Stimulated activated memory B cell treated with anti-CD40 and anti-IgM and Interleukin-4, amounts not matched to agents 10 μg/mL and 1 μg/mL and 100 μg/mL, for 72 hours (primary cell): ENCODE data around the gene CACNA2D4.

Source experiments
- ATAC-seq: fragments of 150-1000 bp; cut with Tn5 transposase; 2 replicates; pipeline ENCODE4 v1.10.0; 2021
- H3K27ac Mint-ChIP-seq: one replicate; pipeline ENCODE4 v1.8.0; 2022; ENCODE audit warnings: mild to moderate bottlenecking, mixed read lengths
- H3K27me3 Mint-ChIP-seq: one replicate; pipeline ENCODE4 v1.8.0; 2022; ENCODE audit warnings: mixed read lengths
- H3K36me3 Mint-ChIP-seq: one replicate; pipeline ENCODE4 v1.8.0; 2022; ENCODE audit warnings: mixed read lengths
- H3K4me1 Mint-ChIP-seq: one replicate; pipeline ENCODE4 v1.8.0; 2022; ENCODE audit warnings: mixed read lengths
- H3K4me3 Mint-ChIP-seq: one replicate; pipeline ENCODE4 v1.8.0; 2022; ENCODE audit warnings: mild to moderate bottlenecking, moderate library complexity, mixed read lengths
- H3K9me3 Mint-ChIP-seq: one replicate; pipeline ENCODE4 v1.8.0; 2022; ENCODE audit warnings: mixed read lengths

The CACNA2D4 gene

DNA sequence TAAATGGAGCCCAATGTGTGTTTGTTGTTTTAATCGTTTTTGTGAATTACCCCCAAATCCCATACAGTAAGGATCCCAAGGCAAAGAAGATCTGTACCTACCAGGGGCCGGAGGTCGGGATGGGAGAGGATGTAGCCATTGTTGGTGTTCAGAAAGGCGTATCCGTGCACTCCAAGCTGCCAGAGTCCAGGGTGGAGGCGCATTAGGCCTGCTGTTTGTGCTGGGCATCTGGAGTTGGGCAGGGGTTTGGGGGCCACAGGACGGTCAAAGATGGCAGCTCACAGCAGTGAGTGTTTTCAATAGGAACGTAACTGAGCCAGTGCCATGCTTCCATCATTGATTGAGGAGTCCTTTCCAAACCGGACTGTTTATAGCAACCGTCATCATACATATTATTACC lies 40.2 kb downstream of the CACNA2D4 start:
- H3K36me3 Mint-ChIP-seq = no peaks in the 10 kb centered on the region
- H3K27ac Mint-ChIP-seq = no peak overlapping the region
- ATAC-seq = no peak
- no peaks in the 10 kb centered on the region for H3K9me3 Mint-ChIP-seq
- no peak overlapping the region for H3K4me3 Mint-ChIP-seq
- H3K4me1 Mint-ChIP-seq = no peaks in the 10 kb centered on the region
- H3K27me3 Mint-ChIP-seq = peaks cover 15% of the 10 kb centered on the region

DNA sequence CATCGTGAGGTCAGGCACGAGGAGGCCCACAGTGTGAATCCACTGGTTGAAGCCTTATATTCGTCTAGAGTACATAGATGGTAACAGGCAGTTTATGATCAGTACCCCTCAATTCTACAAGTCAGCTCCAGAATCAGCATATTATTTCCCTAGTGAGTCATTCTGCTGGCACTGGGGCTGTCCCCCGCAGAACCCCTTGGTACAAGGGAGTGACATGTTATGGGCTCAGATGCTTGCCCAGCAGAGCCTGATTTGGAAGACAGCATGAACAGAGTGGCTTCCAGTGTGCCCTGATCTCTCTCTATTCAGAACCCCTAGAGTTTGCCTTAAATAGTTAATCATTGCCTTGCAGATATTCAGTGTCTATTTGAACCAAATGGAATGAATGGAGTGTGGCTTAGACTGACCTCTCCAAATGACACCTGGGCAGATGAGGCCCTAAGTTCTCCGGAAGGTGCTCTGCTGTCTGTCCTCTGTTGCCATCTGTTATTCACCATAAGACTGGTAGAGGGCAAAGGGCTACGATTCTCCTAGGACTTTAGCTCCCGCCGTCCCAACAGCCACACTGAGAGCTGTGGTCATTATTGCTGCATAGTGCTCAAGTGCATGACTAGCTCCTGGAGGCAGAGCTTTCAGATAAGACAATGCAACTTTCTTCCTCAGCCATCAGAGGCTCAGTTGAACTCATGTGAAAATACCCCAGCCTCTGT lies 41.1 kb downstream of the CACNA2D4 start:
- H3K36me3 Mint-ChIP-seq = no peaks in the 10 kb centered on the region
- H3K4me1 Mint-ChIP-seq = no peaks in the 10 kb centered on the region
- H3K27me3 Mint-ChIP-seq = peaks cover 10% of the 10 kb centered on the region
- peak; percentile 26 for ATAC-seq
- no peaks in the 10 kb centered on the region for H3K9me3 Mint-ChIP-seq
- H3K27ac Mint-ChIP-seq = no peak overlapping the region
- no peak overlapping the region for H3K4me3 Mint-ChIP-seq

GRCh38 chr12:1876086-1876485 lies 42.4 kb downstream of the CACNA2D4 start:
- no peaks in the 10 kb centered on the region for H3K36me3 Mint-ChIP-seq
- peaks cover 5% of the 10 kb centered on the region for H3K9me3 Mint-ChIP-seq
- no peak overlapping the region for H3K4me3 Mint-ChIP-seq
- H3K27me3 Mint-ChIP-seq = peaks cover 10% of the 10 kb centered on the region
- no peaks in the 10 kb centered on the region for H3K4me1 Mint-ChIP-seq
- no peak overlapping the region for H3K27ac Mint-ChIP-seq
- ATAC-seq = no peak

DNA sequence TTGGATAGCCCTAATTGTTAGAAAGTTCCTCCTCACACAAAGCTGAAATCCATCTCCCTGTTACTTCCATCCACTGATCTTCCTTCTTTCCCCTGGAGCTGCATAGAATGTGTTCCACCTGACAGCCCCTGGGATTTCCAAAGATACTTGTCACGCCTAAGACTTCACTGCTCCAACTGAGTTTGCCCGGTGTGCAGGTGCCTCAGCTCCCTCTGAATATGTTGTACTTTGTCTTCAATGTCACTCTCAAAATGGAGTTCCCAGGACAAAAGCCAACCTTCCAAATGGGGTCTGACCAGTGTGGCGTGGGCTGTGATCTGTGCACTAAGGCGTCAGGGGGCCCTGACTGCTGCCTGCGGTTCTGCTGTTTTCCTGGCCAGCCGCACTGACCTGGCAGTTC lies 42.8 kb downstream of the CACNA2D4 start:
- no peaks in the 10 kb centered on the region for H3K4me1 Mint-ChIP-seq
- H3K4me3 Mint-ChIP-seq = no peak overlapping the region
- H3K27ac Mint-ChIP-seq = no peak overlapping the region
- peaks cover 10% of the 10 kb centered on the region for H3K27me3 Mint-ChIP-seq
- no peaks in the 10 kb centered on the region for H3K36me3 Mint-ChIP-seq
- H3K9me3 Mint-ChIP-seq = peaks cover 7% of the 10 kb centered on the region
- ATAC-seq = no peak

DNA sequence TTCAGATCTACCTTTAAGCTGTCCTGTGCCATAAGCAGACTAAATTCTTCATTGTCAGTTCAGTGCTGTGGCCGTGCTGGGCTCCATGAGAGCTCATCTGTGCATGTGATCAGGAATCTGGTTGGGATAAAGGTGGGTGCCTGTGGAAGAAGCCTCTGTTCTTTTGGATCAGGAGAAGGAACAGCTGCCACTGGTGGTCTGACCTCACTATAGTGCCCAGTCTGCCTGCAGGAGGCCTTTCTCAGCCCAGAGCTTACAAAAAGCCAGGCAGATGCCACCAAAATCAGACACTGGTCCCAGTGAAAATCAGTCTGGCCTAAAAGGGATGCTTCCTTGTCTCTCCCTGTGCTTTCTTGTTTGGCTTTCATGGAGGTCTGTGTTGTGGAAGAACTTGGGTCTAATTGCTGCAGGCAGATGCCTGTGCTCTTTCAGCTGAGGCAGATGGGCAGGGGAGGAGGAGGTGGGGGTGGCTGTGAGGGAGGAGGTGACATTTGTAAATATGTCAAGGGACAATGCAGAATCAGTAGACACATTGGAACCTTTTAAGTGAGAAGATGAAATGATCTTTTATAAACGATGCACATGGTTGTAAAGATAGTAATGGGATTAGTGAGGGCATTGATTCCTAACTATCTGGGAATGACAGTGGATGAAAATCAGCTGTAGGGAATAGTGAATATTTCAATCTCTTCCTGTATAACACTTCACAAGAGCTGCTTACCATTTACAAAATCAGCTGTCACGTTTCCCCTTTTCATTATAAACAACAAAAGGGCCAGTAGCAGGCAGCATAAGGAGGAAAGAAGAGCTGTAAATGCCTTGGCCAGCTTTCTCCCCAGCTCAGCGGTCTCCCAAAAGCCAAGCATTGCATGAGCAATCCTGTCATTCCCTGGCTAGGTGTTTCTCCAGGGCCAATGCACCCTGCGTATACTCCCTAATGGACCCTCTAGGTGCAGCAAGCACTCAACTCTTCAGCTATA lies 44.6 kb downstream of the CACNA2D4 start:
- Mint-ChIP-seq H3K4me3 (no peak overlapping the region), H3K9me3 (peaks cover 11% of the 10 kb centered on the region), H3K27me3 (peaks cover 21% of the 10 kb centered on the region), H3K36me3 (no peaks in the 10 kb centered on the region), H3K27ac (no peak overlapping the region), H3K4me1 (no peaks in the 10 kb centered on the region)
- ATAC-seq = no peak

- H3K27me3 Mint-ChIP-seq = peaks cover 32% of the 10 kb centered on the region
- H3K27ac Mint-ChIP-seq = no peak overlapping the region
- ATAC-seq = no peak
- H3K4me1 Mint-ChIP-seq = no peaks in the 10 kb centered on the region
- H3K36me3 Mint-ChIP-seq = no peaks in the 10 kb centered on the region
- peaks cover 17% of the 10 kb centered on the region for H3K9me3 Mint-ChIP-seq
- no peak overlapping the region for H3K4me3 Mint-ChIP-seq
These were observed 46.0 kb downstream of the CACNA2D4 start for GRCh38 chr12:1872448-1872847.

DNA sequence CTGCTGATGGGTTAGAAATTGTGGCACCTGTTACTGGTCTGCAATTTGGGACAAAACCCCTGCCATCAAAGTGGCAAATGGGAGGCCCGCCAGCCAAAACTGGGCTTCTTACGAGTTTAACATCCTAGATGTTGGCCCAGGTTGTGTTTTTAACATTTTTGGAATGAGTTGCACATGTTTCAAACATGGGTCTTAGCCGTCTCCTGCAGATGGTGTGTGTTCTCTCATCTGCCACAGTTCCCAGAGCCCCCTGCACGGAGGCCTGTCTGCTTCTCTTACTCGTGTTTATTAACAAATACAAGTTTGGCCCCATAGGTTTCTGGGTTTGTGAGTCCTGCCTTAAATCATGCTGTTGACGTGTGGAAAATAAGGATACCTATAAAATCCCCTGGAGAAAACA lies 46.5 kb downstream of the CACNA2D4 start:
- no peak for ATAC-seq
- Mint-ChIP-seq H3K27ac (no peak overlapping the region), H3K9me3 (peaks cover 17% of the 10 kb centered on the region), H3K4me3 (no peak overlapping the region), H3K27me3 (peaks cover 34% of the 10 kb centered on the region), H3K4me1 (no peaks in the 10 kb centered on the region), H3K36me3 (no peaks in the 10 kb centered on the region)

GRCh38 chr12:1870998-1871917 lies 47.2 kb downstream of the CACNA2D4 start:
- Mint-ChIP-seq H3K4me1 (no peaks in the 10 kb centered on the region), H3K27ac (no peak overlapping the region), H3K27me3 (peaks cover 32% of the 10 kb centered on the region), H3K36me3 (no peaks in the 10 kb centered on the region), H3K4me3 (no peak overlapping the region), H3K9me3 (peaks cover 17% of the 10 kb centered on the region)
- ATAC-seq = no peak

DNA sequence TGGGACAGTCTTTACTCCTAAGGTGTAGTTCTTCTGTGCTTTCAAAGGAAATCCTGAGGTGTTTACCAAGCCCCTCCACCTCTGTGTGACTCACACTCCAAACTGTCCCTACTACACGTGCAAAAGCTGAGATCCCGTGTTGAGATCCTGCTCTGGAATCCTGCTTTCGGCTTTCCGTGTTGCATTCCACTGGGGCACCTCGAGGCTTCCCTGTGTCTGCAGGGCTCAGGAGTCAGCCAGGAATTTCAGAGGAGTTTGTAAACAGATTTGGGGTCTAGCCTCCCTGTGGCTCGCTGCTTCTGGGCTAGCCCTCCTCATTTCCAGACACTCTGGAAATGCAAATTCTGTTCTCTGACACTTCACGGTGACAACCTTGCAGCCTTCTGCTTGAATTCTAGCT lies 48.4 kb downstream of the CACNA2D4 start:
- H3K4me3 Mint-ChIP-seq = no peak overlapping the region
- H3K36me3 Mint-ChIP-seq = no peaks in the 10 kb centered on the region
- H3K9me3 Mint-ChIP-seq = peaks cover 17% of the 10 kb centered on the region
- ATAC-seq = no peak
- no peak overlapping the region for H3K27ac Mint-ChIP-seq
- H3K4me1 Mint-ChIP-seq = no peaks in the 10 kb centered on the region
- peaks cover 32% of the 10 kb centered on the region for H3K27me3 Mint-ChIP-seq

- ATAC-seq = no peak
- H3K9me3 Mint-ChIP-seq = peaks cover 17% of the 10 kb centered on the region
- no peaks in the 10 kb centered on the region for H3K4me1 Mint-ChIP-seq
- H3K4me3 Mint-ChIP-seq = no peak overlapping the region
- H3K36me3 Mint-ChIP-seq = no peaks in the 10 kb centered on the region
- H3K27me3 Mint-ChIP-seq = peaks cover 32% of the 10 kb centered on the region
- no peak overlapping the region for H3K27ac Mint-ChIP-seq
These were observed 49.3 kb downstream of the CACNA2D4 start for GRCh38 chr12:1869145-1869544.

GRCh38 chr12:1865284-1865866 lies 53.1 kb downstream of the CACNA2D4 start:
- no peak overlapping the region for H3K4me3 Mint-ChIP-seq
- no peak for ATAC-seq
- no peak overlapping the region for H3K27ac Mint-ChIP-seq

DNA sequence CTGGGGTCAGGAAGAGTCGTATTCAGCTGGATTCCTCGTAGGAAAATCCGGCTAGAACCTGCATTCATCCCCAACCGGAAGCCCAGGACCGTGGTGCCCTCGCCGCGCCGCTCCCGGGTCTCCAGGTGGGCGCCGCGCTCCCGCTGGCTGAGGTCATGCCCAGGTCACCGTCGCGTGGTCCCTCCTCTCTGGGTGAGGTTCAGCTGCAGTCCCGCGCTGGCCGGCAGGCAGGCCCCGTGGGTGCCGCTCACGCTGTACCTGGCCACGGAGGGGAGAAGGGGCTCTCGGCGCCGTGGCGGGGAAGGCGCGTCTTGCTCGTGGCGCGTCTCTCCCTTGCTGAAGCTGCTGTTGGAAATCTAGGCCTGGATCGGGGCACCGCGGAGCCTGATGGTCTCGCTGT lies 53.6 kb downstream of the CACNA2D4 start:
- peaks cover 11% of the 10 kb centered on the region for H3K9me3 Mint-ChIP-seq
- H3K27ac Mint-ChIP-seq = no peak overlapping the region
- H3K4me3 Mint-ChIP-seq = no peak overlapping the region
- peaks cover 43% of the 10 kb centered on the region for H3K27me3 Mint-ChIP-seq
- no peak for ATAC-seq
- no peaks in the 10 kb centered on the region for H3K36me3 Mint-ChIP-seq
- H3K4me1 Mint-ChIP-seq = no peaks in the 10 kb centered on the region

More at GRCh38 chr12:1865284-1865866, 53.1 kb downstream of the CACNA2D4 start:
- Mint-ChIP-seq H3K36me3 (no peaks in the 10 kb centered on the region), H3K4me1 (no peaks in the 10 kb centered on the region), H3K27me3 (peaks cover 42% of the 10 kb centered on the region), H3K9me3 (peaks cover 11% of the 10 kb centered on the region)

DNA sequence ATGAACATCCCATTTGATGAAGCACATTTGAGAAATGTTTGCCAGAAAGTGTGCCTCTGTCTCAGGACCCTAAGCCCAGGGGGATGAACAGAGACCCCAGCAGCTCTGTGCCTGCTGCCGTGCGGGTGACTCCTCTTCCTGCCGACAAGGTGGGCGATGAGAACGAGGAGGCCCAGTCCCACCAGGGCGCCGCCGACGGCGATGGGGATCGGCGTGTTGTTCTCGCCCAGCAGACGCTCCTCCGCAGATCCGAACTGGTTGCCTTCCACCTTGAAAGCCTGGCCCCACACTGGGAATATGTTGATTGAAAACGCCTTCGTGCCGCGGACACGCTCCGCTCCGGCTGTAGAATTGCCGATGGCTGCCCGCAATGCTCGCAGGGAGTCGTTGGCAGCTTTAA lies 54.0 kb downstream of the CACNA2D4 start:
- H3K4me3 Mint-ChIP-seq = no peak overlapping the region
- H3K27me3 Mint-ChIP-seq = peaks cover 40% of the 10 kb centered on the region
- no peaks in the 10 kb centered on the region for H3K36me3 Mint-ChIP-seq
- ATAC-seq = no peak
- H3K9me3 Mint-ChIP-seq = peaks cover 8% of the 10 kb centered on the region
- no peaks in the 10 kb centered on the region for H3K4me1 Mint-ChIP-seq
- H3K27ac Mint-ChIP-seq = no peak overlapping the region

GRCh38 chr12:1863823-1864222 lies 54.6 kb downstream of the CACNA2D4 start:
- H3K36me3 Mint-ChIP-seq = no peaks in the 10 kb centered on the region
- H3K27ac Mint-ChIP-seq = no peak overlapping the region
- no peaks in the 10 kb centered on the region for H3K4me1 Mint-ChIP-seq
- ATAC-seq = no peak
- no peak overlapping the region for H3K4me3 Mint-ChIP-seq
- H3K27me3 Mint-ChIP-seq = peaks cover 37% of the 10 kb centered on the region
- peaks cover 7% of the 10 kb centered on the region for H3K9me3 Mint-ChIP-seq

DNA sequence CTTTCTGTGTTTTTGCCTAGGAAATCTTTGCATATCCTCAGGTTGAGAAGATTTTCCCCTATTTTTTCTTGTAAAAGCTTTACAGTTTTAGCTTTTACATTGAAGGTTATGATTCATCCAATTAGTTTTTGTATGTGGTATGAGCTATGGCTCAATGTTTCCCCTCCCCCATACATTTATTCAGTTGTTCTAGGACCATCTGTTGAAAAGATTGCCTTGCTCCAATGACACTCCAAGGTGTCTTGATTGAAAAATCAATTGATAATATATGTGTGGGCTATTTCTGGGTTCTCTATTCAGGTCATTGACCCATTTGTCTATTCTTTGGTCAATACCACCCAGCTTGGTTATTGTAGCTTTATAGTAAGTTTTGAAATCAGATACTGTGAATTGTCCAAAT lies 55.5 kb downstream of the CACNA2D4 start:
- Mint-ChIP-seq H3K4me1 (no peaks in the 10 kb centered on the region), H3K27me3 (peaks cover 31% of the 10 kb centered on the region), H3K27ac (no peak overlapping the region), H3K36me3 (no peaks in the 10 kb centered on the region), H3K4me3 (no peak overlapping the region), H3K9me3 (peaks cover 3% of the 10 kb centered on the region)
- ATAC-seq = no peak
